ENCODE results near the gene RGL3. TPM values are rescaled to one million over a fixed set of nuclear protein-coding genes. Genes with fewer than 3 reads are reported as not detected.

Gene RGL3
- total and polyA plus RNA-seq, 9 of the 15 experiments (the other 6 are each of a cell fraction or from before 2014, with no cell fraction given): 0.12 to 0.61 (median 0.32) TPM; not detected in 4

- TF ChIP-seq ELK1 (CRISPR knock-in tag; IDR thresholded peaks at IDR 0.05) (no peak), TAF15 (IDR thresholded peaks at IDR 0.05; ENCODE audit: low read depth, low read length) (no peak), ZFP30 (CRISPR knock-in tag; IDR thresholded peaks at IDR 0.05; ENCODE audit: borderline replicate concordance) (no peak), MAFG (tag; conservative IDR thresholded peaks at IDR 0.05) (no peak), ZNF324 (CRISPR knock-in tag; IDR thresholded peaks at IDR 0.05) (no peak), NR0B1 (IDR thresholded peaks at IDR 0.05; ENCODE audit: partially characterized antibody) (no peak), NELFE (IDR thresholded peaks at IDR 0.05; ENCODE audit: insufficient read depth, insufficient read length) (no peak), RBM25 (IDR thresholded peaks at IDR 0.05; ENCODE audit: low read depth, low read length, severe bottlenecking) (peak; percentile 52), TEAD1 (CRISPR knock-in tag; IDR thresholded peaks at IDR 0.05) (peak in 1 of 2 experiments; percentile 85; a peak in 2 of 4 replicates), MCM5 (IDR thresholded peaks at IDR 0.05; ENCODE audit: low read depth) (no peak), EWSR1 (IDR thresholded peaks at IDR 0.05; ENCODE audit: borderline replicate concordance, low read depth, partially characterized antibody) (no peak), AFF4 (CRISPR knock-in tag; IDR thresholded peaks at IDR 0.05) (no peak), ZNF274 (IDR thresholded peaks at IDR 0.05; ENCODE audit: borderline replicate concordance, low read depth, low read length) (no peak), COPS2 (conservative IDR thresholded peaks at IDR 0.05) (no peak), ZNF655 (CRISPR knock-in tag; IDR thresholded peaks at IDR 0.05) (no peak), CTBP1 (IDR thresholded peaks at IDR 0.05; ENCODE audit: borderline replicate concordance) (peak; percentile 94), ZNF41 (CRISPR knock-in tag; conservative IDR thresholded peaks at IDR 0.05) (no peak), EGR1 (conservative IDR thresholded peaks at IDR 0.05) (peak; percentile 81), CBFA2T2 (conservative IDR thresholded peaks at IDR 0.05) (peak; percentile 83)
Observed at GRCh38 chr19:11435057-11435832, 16.1 kb upstream of the RGL3 start, which contains the start of the genes ODAD3 and PRKCSH (continued).
